HL-60 (cell line): ENCODE data around the gene DES.

Source experiments
- DNase-seq, 2 experiments: peaks; one replicate each; pipeline ENCODE4 v3.0.0-alpha.2; 2010 to 2020; ENCODE audit warnings: low read depth in 1 of 2, low spot score in 1 of 2
- H3K27ac ChIP-seq: fragments of 250-450 bp; sonication (Bioruptor Pico); replicated peaks from 2 replicates; pipeline ENCODE4 v1.5.1; 2020; ENCODE audit warnings: mild to moderate bottlenecking, moderate library complexity
- H3K27me3 ChIP-seq: fragments of 250-450 bp; sonication (Bioruptor Pico); 2 replicates; pipeline ENCODE4 v1.5.1; 2021; ENCODE audit warnings: mild to moderate bottlenecking, moderate library complexity; ENCODE audit not compliant: insufficient read depth, poor library complexity, severe bottlenecking
- H3K4me3 ChIP-seq: replicated peaks from 2 replicates; pipeline ENCODE4 v1.5.1; 2011; ENCODE audit warnings: mild to moderate bottlenecking, control low read depth, low read length; ENCODE audit not compliant: insufficient read depth
- GABPA ChIP-seq: IDR thresholded peaks from 2 replicates; pipeline ENCODE4 v1.6.1; 2012; ENCODE audit warnings: low read depth
- POLR2AphosphoS5 ChIP-seq: IDR thresholded peaks from 2 replicates; pipeline ENCODE4 v1.6.1; 2012; ENCODE audit warnings: low read depth
- SPI1 ChIP-seq: IDR thresholded peaks from 2 replicates; pipeline ENCODE4 v1.6.1; 2012; ENCODE audit warnings: low read depth, mild to moderate bottlenecking, borderline replicate concordance
- TF ChIP-seq, protein P1 (sequence below): IDR thresholded peaks from 2 replicates; pipeline ENCODE4 v1.6.1; 2012; ENCODE audit warnings: low read depth; ENCODE audit not compliant: insufficient replicate concordance
- TF ChIP-seq, protein P2 (sequence below): IDR thresholded peaks from one replicate; pipeline ENCODE4 v1.5.1; 2011; ENCODE audit warnings: low read length, control low read depth, inconsistent platforms; ENCODE audit not compliant: insufficient read depth

Gene DES

DNA sequence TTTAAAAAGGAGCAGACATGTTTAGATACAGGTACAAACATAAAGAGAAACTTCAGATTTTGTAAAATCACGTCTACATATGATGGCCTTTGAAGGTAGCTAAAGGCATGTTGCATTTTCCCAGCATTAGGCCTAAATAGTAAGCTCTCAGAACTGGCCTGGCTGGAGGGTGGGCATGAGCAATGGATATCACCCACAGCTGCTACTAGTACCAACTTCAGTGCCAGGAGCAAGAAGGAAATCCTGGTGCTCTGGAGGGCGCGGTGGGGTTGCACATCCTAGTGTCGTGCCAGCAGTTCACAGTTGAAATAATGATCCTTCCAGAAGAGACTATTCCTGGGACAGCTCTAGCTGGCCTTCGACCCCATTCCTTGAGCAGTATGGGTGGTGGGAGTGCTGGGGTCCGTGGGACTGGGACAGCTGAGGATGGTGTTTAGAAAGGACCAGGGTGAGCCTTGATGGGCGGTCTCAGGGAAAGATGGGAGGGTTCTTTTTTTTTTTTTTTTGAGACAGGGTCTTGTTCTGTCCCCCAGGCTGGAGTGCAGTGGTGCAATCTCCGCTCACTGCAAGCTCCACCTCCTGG lies 4.9 kb downstream of the DES start:
- TF ChIP-seq, protein P1, sequence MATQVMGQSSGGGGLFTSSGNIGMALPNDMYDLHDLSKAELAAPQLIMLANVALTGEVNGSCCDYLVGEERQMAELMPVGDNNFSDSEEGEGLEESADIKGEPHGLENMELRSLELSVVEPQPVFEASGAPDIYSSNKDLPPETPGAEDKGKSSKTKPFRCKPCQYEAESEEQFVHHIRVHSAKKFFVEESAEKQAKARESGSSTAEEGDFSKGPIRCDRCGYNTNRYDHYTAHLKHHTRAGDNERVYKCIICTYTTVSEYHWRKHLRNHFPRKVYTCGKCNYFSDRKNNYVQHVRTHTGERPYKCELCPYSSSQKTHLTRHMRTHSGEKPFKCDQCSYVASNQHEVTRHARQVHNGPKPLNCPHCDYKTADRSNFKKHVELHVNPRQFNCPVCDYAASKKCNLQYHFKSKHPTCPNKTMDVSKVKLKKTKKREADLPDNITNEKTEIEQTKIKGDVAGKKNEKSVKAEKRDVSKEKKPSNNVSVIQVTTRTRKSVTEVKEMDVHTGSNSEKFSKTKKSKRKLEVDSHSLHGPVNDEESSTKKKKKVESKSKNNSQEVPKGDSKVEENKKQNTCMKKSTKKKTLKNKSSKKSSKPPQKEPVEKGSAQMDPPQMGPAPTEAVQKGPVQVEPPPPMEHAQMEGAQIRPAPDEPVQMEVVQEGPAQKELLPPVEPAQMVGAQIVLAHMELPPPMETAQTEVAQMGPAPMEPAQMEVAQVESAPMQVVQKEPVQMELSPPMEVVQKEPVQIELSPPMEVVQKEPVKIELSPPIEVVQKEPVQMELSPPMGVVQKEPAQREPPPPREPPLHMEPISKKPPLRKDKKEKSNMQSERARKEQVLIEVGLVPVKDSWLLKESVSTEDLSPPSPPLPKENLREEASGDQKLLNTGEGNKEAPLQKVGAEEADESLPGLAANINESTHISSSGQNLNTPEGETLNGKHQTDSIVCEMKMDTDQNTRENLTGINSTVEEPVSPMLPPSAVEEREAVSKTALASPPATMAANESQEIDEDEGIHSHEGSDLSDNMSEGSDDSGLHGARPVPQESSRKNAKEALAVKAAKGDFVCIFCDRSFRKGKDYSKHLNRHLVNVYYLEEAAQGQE = no peak
- TF ChIP-seq, protein P2, sequence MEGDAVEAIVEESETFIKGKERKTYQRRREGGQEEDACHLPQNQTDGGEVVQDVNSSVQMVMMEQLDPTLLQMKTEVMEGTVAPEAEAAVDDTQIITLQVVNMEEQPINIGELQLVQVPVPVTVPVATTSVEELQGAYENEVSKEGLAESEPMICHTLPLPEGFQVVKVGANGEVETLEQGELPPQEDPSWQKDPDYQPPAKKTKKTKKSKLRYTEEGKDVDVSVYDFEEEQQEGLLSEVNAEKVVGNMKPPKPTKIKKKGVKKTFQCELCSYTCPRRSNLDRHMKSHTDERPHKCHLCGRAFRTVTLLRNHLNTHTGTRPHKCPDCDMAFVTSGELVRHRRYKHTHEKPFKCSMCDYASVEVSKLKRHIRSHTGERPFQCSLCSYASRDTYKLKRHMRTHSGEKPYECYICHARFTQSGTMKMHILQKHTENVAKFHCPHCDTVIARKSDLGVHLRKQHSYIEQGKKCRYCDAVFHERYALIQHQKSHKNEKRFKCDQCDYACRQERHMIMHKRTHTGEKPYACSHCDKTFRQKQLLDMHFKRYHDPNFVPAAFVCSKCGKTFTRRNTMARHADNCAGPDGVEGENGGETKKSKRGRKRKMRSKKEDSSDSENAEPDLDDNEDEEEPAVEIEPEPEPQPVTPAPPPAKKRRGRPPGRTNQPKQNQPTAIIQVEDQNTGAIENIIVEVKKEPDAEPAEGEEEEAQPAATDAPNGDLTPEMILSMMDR = no peak
- TF ChIP-seq POLR2AphosphoS5 = no peak
- no peak for TF ChIP-seq GABPA
- no peak for TF ChIP-seq SPI1
- Histone ChIP-seq H3K27ac (no peak overlapping the region), H3K4me3 (no peak overlapping the region), H3K27me3 (peaks cover 16% of the 10 kb centered on the region)
- no peak for DNase-seq

DNA sequence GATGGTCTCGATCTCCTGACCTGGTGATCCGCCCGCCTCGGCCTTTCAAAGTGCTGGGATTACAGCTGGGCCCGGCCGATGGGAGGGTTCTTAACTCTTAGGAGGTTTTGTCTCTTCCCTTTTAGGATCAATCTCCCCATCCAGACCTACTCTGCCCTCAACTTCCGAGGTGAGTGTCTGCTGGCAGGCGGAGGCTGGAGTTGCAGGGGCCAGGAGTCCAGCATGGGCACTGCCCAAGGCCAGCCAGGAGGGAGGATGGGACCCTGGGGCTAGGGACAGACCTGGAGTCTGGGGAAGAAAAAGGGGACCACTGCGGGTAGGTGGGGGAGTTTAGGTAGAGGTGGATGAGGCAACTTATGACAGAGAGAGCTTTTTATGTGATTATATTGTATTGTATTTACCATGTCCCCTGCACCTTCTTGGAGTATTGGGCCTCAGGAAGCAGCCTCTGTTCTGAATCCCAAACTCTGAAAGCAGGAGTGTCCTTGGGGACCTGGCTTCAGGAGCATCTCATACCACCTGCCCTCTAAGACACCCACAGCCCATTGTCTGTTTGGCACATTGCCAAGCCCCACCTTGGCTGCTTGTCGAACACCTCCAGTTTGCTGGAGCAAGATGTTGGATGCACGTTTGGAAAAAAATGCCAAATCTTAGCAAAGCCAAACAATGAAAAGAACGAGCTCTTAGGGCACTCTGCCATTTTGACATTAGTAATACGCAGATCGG lies 5.6 kb downstream of the DES start:
- Histone ChIP-seq H3K27me3 (peaks cover 8% of the 10 kb centered on the region), H3K27ac (no peak overlapping the region), H3K4me3 (no peak overlapping the region)
- no peak for DNase-seq
- TF ChIP-seq, protein P2 = no peak
- TF ChIP-seq GABPA (no peak), SPI1 (no peak), POLR2AphosphoS5 (no peak)
- TF ChIP-seq, protein P1 = no peak

DNA sequence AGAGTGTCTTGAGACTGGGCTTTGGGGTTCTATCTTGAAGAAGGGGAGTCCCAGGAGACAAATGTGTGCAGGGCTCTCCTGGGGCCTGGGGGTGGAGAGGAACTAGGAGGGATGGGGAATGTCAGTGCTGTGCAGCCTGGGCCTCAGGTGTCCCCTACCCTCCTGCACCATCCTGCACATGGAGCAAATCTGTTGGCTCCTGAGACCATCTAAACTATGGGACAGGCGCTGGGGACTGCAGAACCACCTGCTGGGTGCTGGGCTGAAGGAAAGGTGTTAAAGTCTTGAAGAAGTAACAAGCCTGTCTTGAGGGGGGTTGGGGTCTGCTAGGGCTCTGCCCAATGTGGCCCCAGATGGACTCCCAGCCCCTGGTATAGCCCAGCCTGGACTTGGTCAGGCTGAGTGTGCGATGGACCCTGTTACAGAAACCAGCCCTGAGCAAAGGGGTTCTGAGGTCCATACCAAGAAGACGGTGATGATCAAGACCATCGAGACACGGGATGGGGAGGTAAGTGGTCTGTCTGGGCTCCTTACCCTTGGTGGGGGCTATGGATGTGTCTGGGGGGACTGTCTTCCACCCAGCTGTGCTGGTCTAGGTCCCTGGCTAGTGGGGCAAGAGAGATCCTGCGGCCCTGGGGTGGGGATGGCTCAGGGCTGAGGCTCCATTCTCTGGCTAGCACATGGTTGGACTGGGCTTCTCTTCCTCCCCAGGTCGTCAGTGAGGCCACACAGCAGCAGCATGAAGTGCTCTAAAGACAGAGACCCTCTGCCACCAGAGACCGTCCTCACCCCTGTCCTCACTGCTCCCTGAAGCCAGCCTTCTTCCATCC lies 7.3 kb downstream of the DES start:
- no peak overlapping the region for H3K27ac ChIP-seq
- no peaks in the 10 kb centered on the region for H3K27me3 ChIP-seq
- no peak for DNase-seq
- H3K4me3 ChIP-seq = no peak overlapping the region
- TF ChIP-seq SPI1 (no peak), GABPA (no peak), POLR2AphosphoS5 (no peak)
- TF ChIP-seq, protein P2 = no peak
- TF ChIP-seq, protein P1 = no peak
